Measurements from ENCODE around the gene ENTR1.

ENTR1 gene

GRCh38 chr9:136443687-136444086, 33.3 kb upstream of the ENTR1 start:
- H3K27ac ChIP-seq (ENCODE audit: low read depth, low read length): no peak overlapping the region
- peaks cover 5% of the 10 kb centered on the region for H3K4me1 ChIP-seq (ENCODE audit: control insufficient read depth, low read length)
- no peaks in the 10 kb centered on the region for H3K9me2 ChIP-seq (replicated peaks; ENCODE audit: control insufficient read depth, low read length)
- no peak overlapping the region for H3K4me3 ChIP-seq (ENCODE audit: low read length)
- no peaks in the 10 kb centered on the region for H3K27me3 ChIP-seq (ENCODE audit: control insufficient read depth, low read length)
- H4K20me1 ChIP-seq (ENCODE audit: control insufficient read depth, insufficient read depth, low read depth, low read length): no peaks in the 10 kb centered on the region
- no peak for TF ChIP-seq CTCF (IDR thresholded peaks at IDR 0.05; ENCODE audit: low read depth, low read length, poor library complexity, severe bottlenecking)
- no peak for TF ChIP-seq EZH2phosphoT487 (IDR thresholded peaks at IDR 0.05; ENCODE audit: borderline replicate concordance, low read length)
- no peak overlapping the region for H3K4me2 ChIP-seq (ENCODE audit: low read length)
- peaks cover 8% of the 10 kb centered on the region for H3K79me2 ChIP-seq (ENCODE audit: control insufficient read depth, low read length)
- peaks cover 9% of the 10 kb centered on the region; the same call in 1 of the 2 replicates for H3F3A ChIP-seq (ENCODE audit: control insufficient read depth, insufficient read depth)
- H3K36me3 ChIP-seq (ENCODE audit: control insufficient read depth, low read length): peaks cover 67% of the 10 kb centered on the region
- no peaks in the 10 kb centered on the region for H3K9me3 ChIP-seq (ENCODE audit: control insufficient read depth, insufficient read depth, low read length)

- no peak overlapping the region for H3K4me2 ChIP-seq (ENCODE audit: low read length)
- TF ChIP-seq CTCF (IDR thresholded peaks at IDR 0.05; ENCODE audit: low read depth, low read length, poor library complexity, severe bottlenecking): no peak
- TF ChIP-seq EZH2phosphoT487 (IDR thresholded peaks at IDR 0.05; ENCODE audit: borderline replicate concordance, low read length): no peak
- H3K4me3 ChIP-seq (ENCODE audit: low read length): no peak overlapping the region
- H3K9me3 ChIP-seq (ENCODE audit: control insufficient read depth, insufficient read depth, low read length): no peaks in the 10 kb centered on the region
- no peaks in the 10 kb centered on the region for H3K27me3 ChIP-seq (ENCODE audit: control insufficient read depth, low read length)
- peaks cover 9% of the 10 kb centered on the region for H3K4me1 ChIP-seq (ENCODE audit: control insufficient read depth, low read length)
- H4K20me1 ChIP-seq (ENCODE audit: control insufficient read depth, insufficient read depth, low read depth, low read length): 0 out of 2 replicates have a peak, but pooled peaks cover 2% of the 10 kb centered on the region
- peaks cover 14% of the 10 kb centered on the region for H3K79me2 ChIP-seq (ENCODE audit: control insufficient read depth, low read length)
- peaks cover 9% of the 10 kb centered on the region; the same call in 1 of the 2 replicates for H3F3A ChIP-seq (ENCODE audit: control insufficient read depth, insufficient read depth)
- H3K36me3 ChIP-seq (ENCODE audit: control insufficient read depth, low read length): peaks cover 64% of the 10 kb centered on the region
- H3K27ac ChIP-seq (ENCODE audit: low read depth, low read length): no peak overlapping the region
- H3K9me2 ChIP-seq (replicated peaks; ENCODE audit: control insufficient read depth, low read length): no peaks in the 10 kb centered on the region
These were observed 32.7 kb upstream of the ENTR1 start for GRCh38 chr9:136443087-136443486.

- Histone ChIP-seq H3K9me2 (replicated peaks; ENCODE audit: control insufficient read depth, low read length) (no peaks in the 10 kb centered on the region), H4K20me1 (ENCODE audit: control insufficient read depth, insufficient read depth, low read depth, low read length) (peaks cover 9% of the 10 kb centered on the region; the same call in 1 of the 2 replicates), H3K36me3 (ENCODE audit: control insufficient read depth, low read length) (peaks cover 56% of the 10 kb centered on the region), H3K4me1 (ENCODE audit: control insufficient read depth, low read length) (peaks cover 17% of the 10 kb centered on the region), H3K27ac (ENCODE audit: low read depth, low read length) (no peak overlapping the region), H3K9me3 (ENCODE audit: control insufficient read depth, insufficient read depth, low read length) (no peaks in the 10 kb centered on the region), H3K79me2 (ENCODE audit: control insufficient read depth, low read length) (peaks cover 23% of the 10 kb centered on the region), H3K4me3 (ENCODE audit: low read length) (no peak overlapping the region), H3K4me2 (ENCODE audit: low read length) (no peak overlapping the region), H3K27me3 (ENCODE audit: control insufficient read depth, low read length) (no peaks in the 10 kb centered on the region), H3F3A (ENCODE audit: control insufficient read depth, insufficient read depth) (peaks cover 9% of the 10 kb centered on the region; the same call in 1 of the 2 replicates)
- TF ChIP-seq CTCF (IDR thresholded peaks at IDR 0.05; ENCODE audit: low read depth, low read length, poor library complexity, severe bottlenecking): no peak
- TF ChIP-seq EZH2phosphoT487 (IDR thresholded peaks at IDR 0.05; ENCODE audit: borderline replicate concordance, low read length): no peak
These were observed 31.9 kb upstream of the ENTR1 start for GRCh38 chr9:136442265-136442664.

All from DOHH2 (cell line).